Ishikawa (cell line): Measurements from ENCODE around the gene WHRN.

ENCODE experiments used
- CEBPB ChIP-seq: IDR thresholded peaks from 2 replicates; pipeline ENCODE4 v1.6.1; 2012
- CREB1 ChIP-seq: IDR thresholded peaks from 2 replicates; pipeline ENCODE4 v1.6.1; 2012; ENCODE audit warnings: low read depth
- EGR1 ChIP-seq: IDR thresholded peaks from 2 replicates; pipeline ENCODE4 v1.6.1; 2012
- EP300 ChIP-seq: IDR thresholded peaks from 2 replicates; pipeline ENCODE4 v1.6.1; 2012; ENCODE audit warnings: borderline replicate concordance
- FOXM1 ChIP-seq: IDR thresholded peaks from 2 replicates; pipeline ENCODE4 v1.6.1; 2012; ENCODE audit warnings: low read depth, borderline replicate concordance
- MAX ChIP-seq: IDR thresholded peaks from 2 replicates; pipeline ENCODE4 v1.6.1; 2012
- NFIC ChIP-seq: IDR thresholded peaks from 2 replicates; pipeline ENCODE4 v1.6.1; 2012
- RAD21 ChIP-seq: IDR thresholded peaks from 2 replicates; pipeline ENCODE4 v1.6.1; 2012; ENCODE audit warnings: low read depth
- REST ChIP-seq: IDR thresholded peaks from 2 replicates; pipeline ENCODE4 v1.6.1; 2012; ENCODE audit warnings: low read depth, mild to moderate bottlenecking
- TCF12 ChIP-seq: IDR thresholded peaks from 2 replicates; pipeline ENCODE4 v1.6.1; 2012; ENCODE audit warnings: low read depth
- TEAD4 ChIP-seq: IDR thresholded peaks from 2 replicates; pipeline ENCODE4 v1.6.1; 2012
- YY1 ChIP-seq: IDR thresholded peaks from 2 replicates; pipeline ENCODE4 v1.6.1; 2012; ENCODE audit warnings: low read depth
- ZBTB7A ChIP-seq: IDR thresholded peaks from 2 replicates; pipeline ENCODE4 v1.6.1; 2012; ENCODE audit warnings: low read depth

- TF ChIP-seq REST (no peak), EP300 (no peak), FOXM1 (no peak), RAD21 (no peak), YY1 (no peak), TCF12 (no peak), EGR1 (no peak), ZBTB7A (no peak), CEBPB (no peak), MAX (no peak), NFIC (no peak), CREB1 (no peak), TEAD4 (no peak)
Measured at GRCh38 chr9:114383521-114384231, 121.6 kb downstream of the WHRN start.
